DLD1 (cell line): ENCODE measurements around the gene RGS19.
"Not testable (repeated sequence)": the region's sequence is repeated elsewhere in the genome, so short reads cannot be mapped to it uniquely, and the experiment has no call there.

Experiments
- in situ Hi-C: cut with HindIII; loops from 2 replicates; pipeline ENCODE4 v1.10.0; 2017; ENCODE audit warnings: low sequenced_read_pairs

RGS19 gene

GRCh38 chr20:64095927-64096326 lies 16.6 kb upstream of the RGS19 start:
- in situ Hi-C loops: no loop called here

GRCh38 chr20:64095455-64095854 lies 16.1 kb upstream of the RGS19 start:
- in situ Hi-C loops: no loop called here

GRCh38 chr20:64093013-64093503 lies 13.7 kb upstream of the RGS19 start:
- in situ Hi-C loops: no loop called here

- in situ Hi-C loops: no loop called here
Measured at GRCh38 chr20:64092258-64093012, 13.1 kb upstream of the RGS19 start.

- in situ Hi-C loops: no loop called here
Measured at GRCh38 chr20:64091770-64092169, 12.5 kb upstream of the RGS19 start.

GRCh38 chr20:64091340-64091739 lies 12.0 kb upstream of the RGS19 start:
- in situ Hi-C loops: no loop called here

- in situ Hi-C loops: no loop called here
Measured at GRCh38 chr20:64090165-64090564, 10.8 kb upstream of the RGS19 start.

GRCh38 chr20:64088586-64088985 lies 9.3 kb upstream of the RGS19 start:
- in situ Hi-C loops: not testable (repeated sequence)

GRCh38 chr20:64087226-64087825 lies 8.0 kb upstream of the RGS19 start:
- in situ Hi-C loops: not testable (repeated sequence)

GRCh38 chr20:64086801-64087200 lies 7.5 kb upstream of the RGS19 start:
- in situ Hi-C loops: no loop called here

- in situ Hi-C loops: no loop called here
Measured at GRCh38 chr20:64084685-64085152, 5.4 kb upstream of the RGS19 start.

- in situ Hi-C loops: no loop called here
Measured at GRCh38 chr20:64083804-64084684, 4.7 kb upstream of the RGS19 start, which contains the start of gene LKAAEAR1. LKAAEAR1 (minus strand) TSS chr20:64084398; CDS start chr20:64084219, 179 bp downstream.

- in situ Hi-C loops: no loop called here
Measured at GRCh38 chr20:64083378-64083803, 4.1 kb upstream of the RGS19 start.

GRCh38 chr20:64082820-64083377 lies 3.6 kb upstream of the RGS19 start:
- in situ Hi-C loops: no loop called here

- in situ Hi-C loops: no loop called here
Measured at GRCh38 chr20:64082126-64082731, 2.9 kb upstream of the RGS19 start.

GRCh38 chr20:64081624-64081964 lies 2.3 kb upstream of the RGS19 start:
- in situ Hi-C loops: no loop called here

GRCh38 chr20:64080813-64081623 lies 1.7 kb upstream of the RGS19 start:
- in situ Hi-C loops: no loop called here

- in situ Hi-C loops: no loop called here
Measured at GRCh38 chr20:64080013-64080812, 895 bp upstream of the RGS19 start, which contains the start of gene OPRL1. OPRL1 (plus strand) TSS chr20:64080082; CDS start chr20:64092721, 12,639 bp downstream.

- in situ Hi-C loops: no loop called here
Measured at GRCh38 chr20:64078934-64079272, 415 bp downstream of the RGS19 start.
